ENCODE results near the gene CHMP1A. TPM values are rescaled to one million over a fixed set of nuclear protein-coding genes. Genes with fewer than 3 reads are reported as not detected.

Gene CHMP1A
- total and polyA plus RNA-seq, 2 experiments from 2014 or later: 97.2 to 111 TPM

DNA sequence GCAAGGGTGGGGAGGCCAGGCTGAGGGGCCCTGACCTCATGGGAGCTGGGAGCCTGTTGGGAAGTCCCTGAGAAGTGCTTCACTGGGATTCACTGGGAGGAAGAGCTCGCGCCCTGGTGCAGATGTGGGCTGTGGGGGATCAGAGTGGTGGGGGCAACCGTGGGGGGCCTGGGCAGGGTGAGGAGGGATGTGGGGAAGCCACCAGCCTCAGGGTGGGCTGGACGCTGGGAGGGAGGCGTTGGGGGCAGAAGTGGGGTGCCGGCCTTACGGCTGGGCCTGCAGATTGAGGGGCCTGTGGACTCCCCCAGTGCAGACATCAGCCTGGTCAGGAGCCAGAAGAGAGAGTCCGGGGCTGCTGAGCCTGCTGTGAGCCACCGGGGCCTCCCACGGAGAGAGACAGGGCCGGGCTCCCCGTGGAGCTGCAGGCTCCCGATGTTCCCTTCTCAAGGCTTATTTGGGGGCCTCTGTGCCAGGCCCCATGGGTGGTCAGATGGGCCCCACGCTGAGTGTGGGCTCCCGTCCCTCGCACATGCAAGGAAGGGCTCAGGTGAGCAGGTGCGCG, 36.3 kb downstream of the CHMP1A start:
- WGBS, 2 experiments (ENCODE audit: low coverage in 1 of 2, low lambda C conversion rate in 2 of 2, missing lambda C conversion rate in 2 of 2): 68 to 89% methylated on average over 10 to 18 of the region's 18 CpGs
- H3K27me3 ChIP-seq (replicated peaks; ENCODE audit: insufficient read depth): peaks cover 3% of the 10 kb centered on the region; the same call in 1 of the 2 replicates
- TF ChIP-seq EZH2 (IDR thresholded peaks at IDR 0.05; ENCODE audit: insufficient read depth, poor library complexity, severe bottlenecking): no peak
- H3K27ac ChIP-seq: no peak overlapping the region
- H3F3A ChIP-seq (ENCODE audit: insufficient read depth): no peaks in the 10 kb centered on the region; the same call in 1 of the 2 replicates
- H3K79me2 ChIP-seq (ENCODE audit: insufficient read depth): no peaks in the 10 kb centered on the region
- no peak overlapping the region for H3K4me3 ChIP-seq
- H3K9me2 ChIP-seq (ENCODE audit: insufficient read depth): no peaks in the 10 kb centered on the region
- no peaks in the 10 kb centered on the region for H4K20me1 ChIP-seq (ENCODE audit: insufficient read depth)
- no peak overlapping the region for H2AFZ ChIP-seq
- H3K9ac ChIP-seq: no peak overlapping the region
- in situ Hi-C loops (cut with MboI): no loop called here
- H3K36me3 ChIP-seq (ENCODE audit: low read depth): no peaks in the 10 kb centered on the region
- DNase-seq: no peak
- no peaks in the 10 kb centered on the region for H3K9me3 ChIP-seq (ENCODE audit: low read depth)
- H3K4me1 ChIP-seq (ENCODE audit: insufficient read depth): 0 out of 2 replicates have a peak, but pooled peaks cover 5% of the 10 kb centered on the region
- H3K4me2 ChIP-seq (ENCODE audit: unreplicated experiment): no peak overlapping the region

DNA sequence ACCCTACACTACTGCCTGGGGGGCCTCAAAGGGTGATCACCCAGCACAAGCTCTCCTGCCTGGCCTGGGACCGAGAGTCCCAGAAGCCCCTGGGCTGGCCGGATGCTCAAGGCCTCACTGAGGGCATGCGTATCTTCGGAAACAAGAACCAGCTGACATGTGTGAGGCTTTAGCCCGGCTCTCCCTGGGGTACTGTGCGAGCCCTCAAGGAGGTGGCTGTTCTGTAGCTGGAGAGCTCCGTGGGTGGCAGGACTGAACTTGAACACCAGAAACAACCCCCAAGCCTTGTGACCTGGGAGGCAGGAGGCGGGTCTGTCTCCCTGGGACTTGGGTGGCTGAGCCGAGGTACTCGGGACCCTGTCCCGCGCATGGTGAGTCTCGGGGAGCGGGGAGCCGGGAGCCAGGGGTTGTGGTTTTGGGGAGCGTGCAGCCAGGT, 37.1 kb downstream of the CHMP1A start:
- Histone ChIP-seq H4K20me1 (ENCODE audit: insufficient read depth) (no peaks in the 10 kb centered on the region), H3K27me3 (replicated peaks; ENCODE audit: insufficient read depth) (peaks cover 3% of the 10 kb centered on the region; the same call in 1 of the 2 replicates), H3K9me2 (ENCODE audit: insufficient read depth) (no peaks in the 10 kb centered on the region), H3K27ac (no peak overlapping the region), H3K36me3 (ENCODE audit: low read depth) (no peaks in the 10 kb centered on the region), H3K9ac (no peak overlapping the region), H3K9me3 (ENCODE audit: low read depth) (no peaks in the 10 kb centered on the region), H3K4me3 (no peak overlapping the region), H3F3A (ENCODE audit: insufficient read depth) (no peaks in the 10 kb centered on the region; the same call in 1 of the 2 replicates), H3K4me2 (ENCODE audit: unreplicated experiment) (no peak overlapping the region), H2AFZ (no peak overlapping the region), H3K79me2 (ENCODE audit: insufficient read depth) (no peaks in the 10 kb centered on the region), H3K4me1 (ENCODE audit: insufficient read depth) (0 out of 2 replicates have a peak, but pooled peaks cover 5% of the 10 kb centered on the region)
- DNase-seq: no peak
- TF ChIP-seq EZH2 (IDR thresholded peaks at IDR 0.05; ENCODE audit: insufficient read depth, poor library complexity, severe bottlenecking) (no peak), EZH2phosphoT487 (IDR thresholded peaks at IDR 0.05; ENCODE audit: insufficient read depth, low read depth) (no peak)
- WGBS, 2 experiments (ENCODE audit: low coverage in 1 of 2, low lambda C conversion rate in 2 of 2, missing lambda C conversion rate in 2 of 2): 70 to 75% methylated on average over 14 to 16 of the region's 16 CpGs
- in situ Hi-C loops (cut with MboI): no loop called here

DNA sequence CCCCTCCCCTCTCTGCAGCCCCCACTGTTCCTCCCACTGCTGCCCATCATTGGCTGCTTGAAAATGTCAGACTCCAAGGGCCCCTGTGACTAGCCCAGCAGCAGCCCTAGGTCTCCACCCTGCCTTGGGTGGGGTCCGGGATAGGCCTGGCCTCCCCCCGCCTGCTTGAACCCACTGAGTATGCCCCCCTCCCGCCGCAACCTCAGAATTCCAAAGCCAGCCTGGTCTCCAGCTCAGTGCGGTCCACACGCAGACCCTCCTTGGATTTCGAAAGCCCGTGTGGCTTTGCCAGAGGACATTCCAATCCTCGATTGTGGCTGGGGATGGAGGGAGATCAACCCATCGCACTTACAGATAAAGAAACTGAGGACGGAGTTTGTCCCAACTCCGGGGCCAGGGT, 37.7 kb downstream of the CHMP1A start:
- no peak overlapping the region for H3K9ac ChIP-seq
- TF ChIP-seq EZH2 (IDR thresholded peaks at IDR 0.05; ENCODE audit: insufficient read depth, poor library complexity, severe bottlenecking) (no peak), EZH2phosphoT487 (IDR thresholded peaks at IDR 0.05; ENCODE audit: insufficient read depth, low read depth) (no peak)
- in situ Hi-C loops (cut with MboI): no loop called here
- 25 to 41% methylated on average over 10 to 12 of the region's 12 CpGs for WGBS, 2 experiments (ENCODE audit: low coverage in 1 of 2, low lambda C conversion rate in 2 of 2, missing lambda C conversion rate in 2 of 2)
- no peak for DNase-seq
- 0 out of 2 replicates have a peak, but pooled peaks cover 5% of the 10 kb centered on the region for H3K4me1 ChIP-seq (ENCODE audit: insufficient read depth)
- H3K4me2 ChIP-seq (ENCODE audit: unreplicated experiment): no peak overlapping the region
- H3K9me2 ChIP-seq (ENCODE audit: insufficient read depth): no peaks in the 10 kb centered on the region
- no peak overlapping the region for H3K27ac ChIP-seq
- H4K20me1 ChIP-seq (ENCODE audit: insufficient read depth): no peaks in the 10 kb centered on the region
- H2AFZ ChIP-seq: no peak overlapping the region
- H3K9me3 ChIP-seq (ENCODE audit: low read depth): no peaks in the 10 kb centered on the region
- no peaks in the 10 kb centered on the region for H3K36me3 ChIP-seq (ENCODE audit: low read depth)
- no peaks in the 10 kb centered on the region; the same call in 1 of the 2 replicates for H3F3A ChIP-seq (ENCODE audit: insufficient read depth)
- no peaks in the 10 kb centered on the region for H3K79me2 ChIP-seq (ENCODE audit: insufficient read depth)
- peaks cover 3% of the 10 kb centered on the region; the same call in 1 of the 2 replicates for H3K27me3 ChIP-seq (replicated peaks; ENCODE audit: insufficient read depth)
- no peak overlapping the region for H3K4me3 ChIP-seq

DNA sequence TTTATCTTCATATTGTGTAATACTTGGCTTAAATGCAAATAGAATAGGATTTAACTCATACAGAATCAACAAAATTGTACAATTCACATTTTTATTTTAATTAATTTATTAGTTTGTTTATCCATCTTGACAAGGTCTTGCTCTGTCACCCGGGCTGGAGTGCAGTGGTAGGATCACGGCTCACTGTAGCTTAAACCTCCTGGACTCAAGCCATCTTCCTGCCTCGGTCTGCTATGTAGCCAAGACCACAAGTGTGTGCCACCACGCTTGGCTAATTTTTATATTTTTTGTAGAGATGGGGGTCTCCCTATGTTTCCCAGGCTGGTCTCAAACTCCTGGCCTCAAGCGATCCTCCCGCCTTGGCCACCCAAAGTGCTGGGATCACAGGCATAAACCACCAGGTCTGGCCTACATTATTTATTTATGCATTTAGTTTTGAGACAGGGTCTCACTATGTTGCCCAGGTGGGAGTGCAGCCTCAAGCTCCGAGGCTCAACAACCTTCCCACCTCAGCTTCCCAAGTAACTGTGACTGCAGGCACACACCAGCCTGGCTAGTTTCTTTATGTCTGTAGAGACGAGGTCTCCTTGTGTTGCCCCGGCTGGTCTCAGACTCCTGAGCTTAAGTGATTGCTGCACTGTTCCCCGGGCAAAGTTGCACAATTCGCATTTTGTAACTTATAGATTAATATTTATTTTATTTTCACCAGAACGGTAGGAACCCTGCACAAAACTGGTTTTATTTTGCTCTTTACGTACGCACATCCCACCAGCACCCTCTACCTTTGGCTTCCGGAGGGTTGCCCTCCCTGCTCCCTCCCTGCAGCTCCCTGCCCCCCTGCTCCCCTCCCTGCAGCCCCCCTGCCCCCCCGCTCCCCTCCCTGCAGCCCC, 39.2 kb downstream of the CHMP1A start:
- H3K4me1 ChIP-seq (ENCODE audit: insufficient read depth): 0 out of 2 replicates have a peak, but pooled peaks cover 3% of the 10 kb centered on the region
- H3K4me2 ChIP-seq (ENCODE audit: unreplicated experiment): no peak overlapping the region
- no peaks in the 10 kb centered on the region for H3K9me2 ChIP-seq (ENCODE audit: insufficient read depth)
- peaks cover 3% of the 10 kb centered on the region; the same call in 1 of the 2 replicates for H3K27me3 ChIP-seq (replicated peaks; ENCODE audit: insufficient read depth)
- 33 to 41% methylated on average over 12 to 16 of the region's 16 CpGs for WGBS, 2 experiments (ENCODE audit: low coverage in 1 of 2, low lambda C conversion rate in 2 of 2, missing lambda C conversion rate in 2 of 2)
- no peak for DNase-seq
- in situ Hi-C loops (cut with MboI): no loop called here
- H3F3A ChIP-seq (ENCODE audit: insufficient read depth): no peaks in the 10 kb centered on the region; the same call in 1 of the 2 replicates
- TF ChIP-seq EZH2phosphoT487 (IDR thresholded peaks at IDR 0.05; ENCODE audit: insufficient read depth, low read depth) (no peak), EZH2 (IDR thresholded peaks at IDR 0.05; ENCODE audit: insufficient read depth, poor library complexity, severe bottlenecking) (no peak)
- H3K9me3 ChIP-seq (ENCODE audit: low read depth): no peaks in the 10 kb centered on the region
- no peaks in the 10 kb centered on the region for H4K20me1 ChIP-seq (ENCODE audit: insufficient read depth)
- H3K36me3 ChIP-seq (ENCODE audit: low read depth): no peaks in the 10 kb centered on the region
- H3K9ac ChIP-seq: no peak overlapping the region
- no peaks in the 10 kb centered on the region for H3K79me2 ChIP-seq (ENCODE audit: insufficient read depth)
- no peak overlapping the region for H3K4me3 ChIP-seq
- H3K27ac ChIP-seq: no peak overlapping the region
- H2AFZ ChIP-seq: no peak overlapping the region
